ENCODE results near the gene SMIM36.
"Not testable (repeated sequence)": the region's sequence is repeated elsewhere in the genome, so short reads cannot be mapped to it uniquely, and the experiment has no call there.

Gene SMIM36

GRCh38 chr17:55436224-55437158 lies 74.8 kb downstream of the SMIM36 start:
- no peak for DNase-seq (ENCODE audit: low read depth in 2 of 3, low spot score in 1 of 3)

GRCh38 chr17:55435408-55435807 lies 75.8 kb downstream of the SMIM36 start:
- no peak for DNase-seq (ENCODE audit: low read depth in 2 of 3, low spot score in 1 of 3)

DNA sequence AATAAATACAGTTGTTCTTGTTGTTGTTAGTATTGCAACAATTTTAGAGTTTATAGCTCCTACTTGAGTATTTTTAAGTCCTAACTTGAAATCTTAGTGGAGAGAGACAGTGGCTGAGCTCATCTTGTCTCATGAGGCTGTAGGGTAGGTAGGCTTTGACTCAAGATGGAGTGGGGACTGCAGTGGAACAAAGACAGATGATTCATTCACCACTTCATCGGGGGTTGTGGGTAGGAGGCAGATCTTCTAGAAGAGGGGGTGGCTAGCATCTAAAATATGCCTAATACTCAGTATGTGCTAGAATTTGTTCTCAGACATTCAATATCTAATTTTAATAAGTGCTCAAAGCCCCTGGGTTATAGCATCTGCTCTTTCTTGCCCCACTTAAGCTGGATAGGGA lies 76.5 kb downstream of the SMIM36 start:
- no peak for DNase-seq (ENCODE audit: low read depth in 2 of 3, low spot score in 1 of 3)

DNA sequence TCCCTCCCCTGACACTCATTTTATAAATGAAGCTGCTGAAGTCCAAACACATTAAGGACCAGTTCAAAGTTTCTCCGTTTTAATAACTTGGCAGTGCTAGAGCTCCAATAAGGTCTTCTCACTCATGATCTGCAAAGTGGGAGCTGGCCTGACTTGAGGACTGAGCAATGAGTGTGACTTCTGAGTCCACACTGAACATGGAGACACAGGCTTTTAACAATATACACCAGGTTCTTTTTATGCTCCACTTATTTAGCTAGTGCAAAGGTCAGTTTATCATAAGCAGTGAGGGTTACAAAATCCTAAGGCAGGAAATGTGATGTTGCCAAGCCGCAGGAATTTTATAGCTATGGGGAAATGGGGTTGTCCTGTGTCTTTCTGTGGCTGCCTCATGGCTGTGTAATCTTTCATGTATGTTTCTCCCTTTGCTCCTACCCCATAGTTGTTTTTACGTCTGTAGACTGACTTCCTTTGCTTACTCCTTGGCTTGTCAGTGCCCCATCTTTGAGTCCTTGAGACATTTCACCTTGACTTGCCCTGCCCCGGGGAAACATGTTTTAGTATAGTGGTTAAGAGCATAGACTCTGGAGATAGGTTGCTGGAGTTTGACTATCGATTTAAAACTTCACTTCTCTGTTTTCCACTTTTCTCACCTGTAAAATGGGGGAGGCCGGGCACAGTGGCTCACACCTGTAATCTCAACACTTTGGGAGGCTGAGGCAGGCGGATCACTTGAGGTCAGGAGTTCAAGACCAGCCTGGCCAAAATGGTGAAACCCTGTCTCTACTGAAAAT lies 77.4 kb downstream of the SMIM36 start:
- no peak for DNase-seq (ENCODE audit: low read depth in 2 of 3, low spot score in 1 of 3)

GRCh38 chr17:55433029-55433628 lies 78.1 kb downstream of the SMIM36 start:
- no peak for DNase-seq (ENCODE audit: low read depth in 2 of 3, low spot score in 1 of 3)

DNA sequence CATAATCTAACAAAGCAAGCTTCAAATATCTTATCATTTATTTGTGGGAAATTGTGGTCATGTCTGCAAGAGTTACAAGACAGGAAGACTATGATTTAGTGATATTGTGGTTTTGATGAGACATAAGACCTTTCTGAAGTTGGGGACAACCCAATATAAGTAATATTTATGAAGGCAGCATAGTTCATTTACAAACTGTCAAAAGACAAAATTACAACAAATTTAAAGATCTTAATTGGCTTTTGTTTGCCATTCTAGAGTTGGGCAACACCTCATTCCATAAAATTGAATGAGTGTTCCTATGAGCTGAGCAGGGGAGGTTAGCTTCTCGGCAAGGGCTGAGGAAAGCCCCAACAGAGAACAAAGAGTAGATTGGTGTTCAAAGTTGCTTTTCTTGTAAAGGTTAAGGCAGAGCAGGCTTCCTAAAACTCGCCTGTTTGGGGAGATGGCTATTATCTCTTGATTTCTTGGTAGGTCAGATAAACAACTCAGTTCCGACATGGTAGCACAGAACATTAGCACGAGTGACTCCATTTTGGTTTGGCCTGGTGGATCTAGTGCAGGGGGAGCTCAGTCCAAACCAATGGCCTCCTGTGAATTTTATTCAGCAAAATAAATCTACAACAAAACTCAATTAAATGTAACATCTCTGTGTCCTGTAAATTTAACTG lies 78.8 kb downstream of the SMIM36 start:
- no peak for DNase-seq (ENCODE audit: low read depth in 2 of 3, low spot score in 1 of 3)

GRCh38 chr17:55431914-55432313 lies 79.3 kb downstream of the SMIM36 start:
- not testable (repeated sequence) for DNase-seq (ENCODE audit: low read depth in 2 of 3, low spot score in 1 of 3)

GRCh38 chr17:55430541-55431288 lies 80.5 kb downstream of the SMIM36 start:
- DNase-seq (ENCODE audit: low read depth in 2 of 3, low spot score in 1 of 3), result no peak

DNA sequence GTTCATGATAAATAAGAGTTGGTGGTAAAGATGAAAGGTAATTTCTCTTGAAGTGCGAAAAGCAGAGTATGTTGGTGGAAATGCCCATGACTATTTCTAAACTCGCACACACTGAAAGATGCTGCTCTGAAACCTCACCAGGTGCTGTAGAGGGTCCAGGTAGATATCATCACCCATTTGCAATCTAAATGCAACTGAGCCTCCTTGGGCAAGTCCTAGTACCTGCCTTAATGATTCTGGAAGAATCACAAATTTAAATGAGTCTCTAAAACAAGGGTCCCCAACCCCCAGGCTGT lies 83.7 kb downstream of the SMIM36 start:
- no peak for DNase-seq (ENCODE audit: low read depth in 2 of 3, low spot score in 1 of 3)

- DNase-seq (ENCODE audit: low read depth in 2 of 3, low spot score in 1 of 3), result no peak
Measured at GRCh38 chr17:55426851-55427586, 84.2 kb downstream of the SMIM36 start.

- no peak for DNase-seq (ENCODE audit: low read depth in 2 of 3, low spot score in 1 of 3)
Measured at GRCh38 chr17:55424893-55425540, 86.2 kb downstream of the SMIM36 start.

DNA sequence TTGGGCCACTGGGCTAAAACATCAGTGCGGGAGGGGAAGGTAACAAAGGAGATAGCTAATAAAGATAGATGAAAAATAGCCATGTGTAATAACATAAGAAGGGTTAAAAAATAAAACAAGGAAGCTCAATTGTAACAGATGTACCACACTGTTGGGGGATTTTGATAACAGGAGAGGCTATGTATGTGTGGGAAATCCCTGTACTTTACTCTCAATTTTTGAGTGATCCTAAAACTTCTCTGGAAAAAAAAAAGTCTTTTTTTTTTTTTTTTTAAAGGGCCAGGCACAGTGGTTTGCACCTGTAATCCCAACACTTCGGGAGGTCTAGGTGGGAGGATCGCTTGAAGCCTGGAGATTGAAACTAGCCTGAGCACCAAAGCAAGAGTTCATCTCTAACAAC lies 87.7 kb downstream of the SMIM36 start:
- no peak for DNase-seq (ENCODE audit: low read depth in 2 of 3, low spot score in 1 of 3)

DNA sequence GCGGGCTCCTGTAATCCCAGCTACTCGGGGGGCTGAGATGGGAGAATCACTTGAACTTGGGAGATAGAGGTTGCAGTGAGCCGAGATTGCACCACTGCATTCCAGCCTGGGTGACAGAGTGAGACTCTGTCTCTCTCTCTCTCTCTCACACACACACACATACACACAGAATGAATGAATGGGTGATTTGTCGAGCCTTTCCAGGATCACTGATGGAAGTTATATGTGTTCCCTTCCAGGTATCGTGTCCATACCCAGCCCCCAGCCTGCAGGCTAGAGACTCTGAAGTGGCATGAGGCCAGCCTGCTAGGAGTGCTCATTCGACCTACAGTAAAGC lies 88.5 kb downstream of the SMIM36 start:
- not testable (repeated sequence) for DNase-seq (ENCODE audit: low read depth in 2 of 3, low spot score in 1 of 3)

DNA sequence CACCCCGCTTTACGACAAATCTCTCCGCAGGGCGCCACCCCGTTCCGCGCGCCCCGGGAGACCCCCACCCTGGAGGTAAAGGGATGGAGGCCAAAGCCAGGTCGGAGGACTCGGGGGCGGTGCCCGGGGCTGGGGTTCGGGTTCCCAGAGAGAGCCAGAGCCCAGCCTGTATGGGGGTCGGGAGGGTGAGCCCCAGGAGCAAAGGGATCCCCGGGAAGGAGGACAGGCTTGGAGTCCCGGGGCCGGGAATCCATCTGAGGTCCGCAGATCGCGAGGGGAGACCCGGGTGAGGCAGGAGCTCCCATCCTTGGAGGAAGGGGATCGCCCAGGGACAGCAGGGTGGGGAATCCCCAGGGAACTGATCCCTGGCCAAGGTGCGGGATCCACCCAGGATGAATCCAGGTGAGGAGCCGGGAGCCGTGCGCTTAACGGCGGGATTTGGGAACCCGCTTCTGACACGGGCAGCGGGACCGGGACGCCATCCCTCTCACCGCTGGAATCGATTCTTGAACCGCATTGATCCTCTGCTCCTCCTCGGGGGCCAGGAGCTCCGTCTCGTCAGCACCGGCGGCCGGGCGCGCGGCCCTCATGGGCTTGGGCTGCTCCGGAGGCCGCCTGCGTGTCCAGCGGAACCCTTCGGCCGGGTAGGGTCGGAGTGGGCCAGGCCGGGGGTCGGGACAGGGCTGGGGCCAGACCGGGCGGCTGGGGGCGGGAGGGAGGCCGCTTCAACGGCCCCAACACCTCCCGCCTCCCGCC lies 89.9 kb downstream of the SMIM36 start, which contains the start of gene MMD:
MMD (minus strand) TSS at position 657 of the 756 bp plus-strand sequence; CDS start at position 517, 140 bp downstream.
- no peak for DNase-seq (ENCODE audit: low read depth in 2 of 3, low spot score in 1 of 3)

GRCh38 chr17:55420776-55421178 lies 90.5 kb downstream of the SMIM36 start:
- peak in 1 of 3 donors; percentile 30 for DNase-seq (ENCODE audit: low read depth in 2 of 3, low spot score in 1 of 3)

GRCh38 chr17:55420067-55420775 lies 91.0 kb downstream of the SMIM36 start:
- no peak for DNase-seq (ENCODE audit: low read depth in 2 of 3, low spot score in 1 of 3)

DNA sequence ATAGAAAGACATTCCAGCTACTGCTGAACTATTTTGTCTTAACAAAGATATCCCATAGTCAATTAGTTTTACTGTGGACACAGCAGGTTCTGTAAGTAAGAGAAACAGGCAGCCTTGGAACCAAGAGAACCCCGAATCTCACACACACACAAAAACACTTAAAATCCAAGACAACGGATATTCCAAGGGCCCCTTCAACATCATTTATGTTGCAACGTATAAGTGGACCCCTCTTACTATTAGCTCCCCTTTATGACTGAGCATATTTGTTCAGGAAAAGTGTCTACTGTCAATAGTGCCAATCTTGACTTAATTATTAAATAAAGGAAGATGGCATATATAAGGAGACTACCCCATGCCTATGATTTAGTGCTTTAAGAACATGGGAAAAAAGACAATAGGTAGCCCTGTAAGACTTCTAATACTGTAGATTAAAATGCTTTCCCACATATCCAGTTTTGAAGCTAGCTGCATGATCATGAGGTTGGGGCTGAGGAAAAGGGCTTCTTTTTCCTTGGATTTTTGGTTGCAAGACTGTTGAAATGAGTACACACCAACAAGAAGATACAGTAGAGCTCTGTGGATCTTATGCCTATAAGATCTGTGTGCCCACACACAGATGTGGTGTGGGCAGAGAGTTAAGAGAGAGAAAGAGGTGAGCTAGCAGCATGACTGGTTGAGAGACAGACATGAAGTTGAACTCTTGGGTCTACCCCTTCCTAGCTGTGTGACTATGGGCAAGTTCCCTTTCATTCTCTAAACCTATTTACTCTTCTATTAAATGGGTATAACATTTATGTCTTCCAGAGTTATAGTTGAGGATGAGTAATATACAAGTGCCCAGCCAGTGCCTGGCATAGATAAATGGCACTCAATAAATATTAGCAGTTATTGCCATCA lies 92.6 kb downstream of the SMIM36 start:
- DNase-seq (ENCODE audit: low read depth in 2 of 3, low spot score in 1 of 3), result no peak
